PFSK-1 (cell line): ENCODE measurements around the gene EHD3.

Experiments
- POLR2AphosphoS5 ChIP-seq: IDR thresholded peaks from 2 replicates; pipeline ENCODE4 v1.6.1; 2012; ENCODE audit warnings: low read depth, mild to moderate bottlenecking, control low read depth, low read length, moderate library complexity
- REST ChIP-seq, 2 experiments: IDR thresholded peaks; 2 replicates each; pipeline versions ENCODE4 v1.6.1 to v1.8.0; 2011 to 2012; ENCODE audit warnings: low read depth in 2 of 2, low read length in 2 of 2, control low read depth in 1 of 2, inconsistent platforms in 1 of 2, mild to moderate bottlenecking in 1 of 2, moderate library complexity in 1 of 2; ENCODE audit not compliant: insufficient read depth in 1 of 2
- SIN3A ChIP-seq: IDR thresholded peaks from 2 replicates; pipeline ENCODE4 v1.6.1; 2012; ENCODE audit warnings: mild to moderate bottlenecking, low read length, moderate library complexity, borderline replicate concordance; ENCODE audit not compliant: insufficient read depth
- TAF1 ChIP-seq: IDR thresholded peaks from 2 replicates; pipeline ENCODE4 v1.6.1; 2012; ENCODE audit warnings: low read length, control low read depth, borderline replicate concordance; ENCODE audit not compliant: insufficient read depth

- TF ChIP-seq POLR2AphosphoS5 (no peak), REST (IDR thresholded peaks at IDR 0.05; ENCODE audit: insufficient read depth in 1 of 2, low read depth in 2 of 2, low read length in 2 of 2) (no peak), TAF1 (no peak), SIN3A (no peak)
Measured at GRCh38 chr2:31248139-31248538, 14.2 kb downstream of the EHD3 start.
